Measurements from ENCODE around the gene PFDN4.

The PFDN4 gene

DNA sequence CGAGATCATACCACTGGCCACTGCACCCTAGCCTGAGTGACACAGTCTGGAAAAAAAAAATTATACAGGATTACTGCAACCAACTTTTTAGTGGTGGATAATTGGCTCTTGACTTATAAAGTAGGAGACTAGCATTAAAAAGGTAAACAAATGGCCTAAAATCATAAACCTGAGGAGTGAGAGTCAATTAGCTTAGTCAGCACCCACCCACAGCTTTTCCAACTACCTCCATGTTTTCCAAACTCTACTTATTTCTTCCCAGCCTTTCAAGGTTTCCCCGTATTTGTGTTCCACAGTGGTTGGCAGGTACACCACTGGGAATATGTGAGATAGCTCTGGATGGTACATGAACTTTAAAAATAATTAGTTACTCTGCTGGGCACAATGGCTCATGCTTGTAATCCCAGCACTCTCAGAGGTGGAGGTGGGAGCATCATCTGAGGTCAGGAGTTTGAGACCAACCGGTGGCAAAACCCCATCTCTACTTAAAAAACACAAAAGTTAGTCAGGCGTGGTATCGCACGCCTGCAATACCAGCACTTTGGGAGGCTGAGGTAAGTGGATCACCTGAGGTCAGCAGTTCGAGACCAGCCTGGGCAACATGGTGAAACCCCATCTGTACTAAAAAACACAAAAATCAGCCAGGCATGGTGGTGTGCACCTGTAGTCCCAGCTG, 40.8 kb upstream of the PFDN4 start:
- Histone ChIP-seq H3K36me3 (ENCODE audit: control insufficient read depth, insufficient read depth, low read length) (no peaks in the 10 kb centered on the region), H3K9me3 (ENCODE audit: control insufficient read depth, insufficient read depth, low read length) (no peaks in the 10 kb centered on the region), H3K9ac (ENCODE audit: low read depth, low read length) (no peak overlapping the region), H3K4me3 (ENCODE audit: low read depth, low read length) (no peak overlapping the region), H3K4me1 (ENCODE audit: control insufficient read depth, insufficient read depth, low read length) (no peaks in the 10 kb centered on the region), H3K27me3 (ENCODE audit: control insufficient read depth, insufficient read depth, low read length) (peaks cover 35% of the 10 kb centered on the region)

GRCh38 chr20:54167909-54168872, 39.7 kb upstream of the PFDN4 start:
- Histone ChIP-seq H3K9me3 (ENCODE audit: control insufficient read depth, insufficient read depth, low read length) (no peaks in the 10 kb centered on the region), H3K27me3 (ENCODE audit: control insufficient read depth, insufficient read depth, low read length) (peaks cover 46% of the 10 kb centered on the region), H3K4me3 (ENCODE audit: low read depth, low read length) (no peak overlapping the region), H3K4me1 (ENCODE audit: control insufficient read depth, insufficient read depth, low read length) (no peaks in the 10 kb centered on the region), H3K36me3 (ENCODE audit: control insufficient read depth, insufficient read depth, low read length) (no peaks in the 10 kb centered on the region), H3K9ac (ENCODE audit: low read depth, low read length) (no peak overlapping the region)

DNA sequence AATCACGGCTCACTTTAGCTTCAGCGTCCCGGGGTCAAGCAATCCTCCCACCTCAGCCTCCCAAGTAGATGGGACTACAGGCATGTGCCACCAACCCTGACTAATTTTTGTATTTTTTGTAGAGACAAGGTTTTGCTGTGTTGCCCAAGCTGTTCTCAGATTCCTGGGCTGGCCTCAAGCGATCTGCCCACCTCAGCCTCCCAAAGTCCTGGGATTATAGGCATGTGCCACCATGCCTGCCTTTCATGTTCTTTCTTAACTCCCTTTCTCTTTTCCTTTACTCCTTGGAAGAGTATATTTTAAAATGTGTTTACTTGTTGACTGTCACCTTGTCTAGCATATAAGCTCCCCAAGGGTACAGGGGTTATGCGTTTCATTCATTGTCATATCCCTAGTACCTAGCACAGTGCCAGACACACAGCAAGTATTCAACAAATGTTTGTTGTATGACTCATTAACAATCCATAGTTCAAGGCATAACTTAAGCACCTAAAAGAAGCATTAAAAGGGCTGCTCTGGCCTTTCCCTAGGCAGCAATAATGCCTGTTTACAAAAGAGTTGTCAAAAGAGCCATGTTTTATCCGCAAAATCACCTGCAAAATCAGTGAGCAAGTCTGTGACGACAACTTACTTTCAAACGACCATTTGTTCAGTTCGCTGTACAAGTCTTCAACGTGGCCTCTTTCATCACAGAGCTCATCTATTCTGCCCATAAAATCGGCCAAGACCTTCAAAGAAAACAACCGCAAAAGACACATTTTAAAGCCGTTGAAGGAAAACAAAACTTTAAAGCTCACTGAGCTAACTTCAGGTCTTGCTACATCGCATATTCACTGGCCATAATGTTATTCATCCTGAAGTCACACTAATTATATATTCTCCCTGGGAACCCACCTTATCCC, 38.7 kb upstream of the PFDN4 start:
- H3K4me3 ChIP-seq (ENCODE audit: low read depth, low read length): no peak overlapping the region
- no peaks in the 10 kb centered on the region for H3K36me3 ChIP-seq (ENCODE audit: control insufficient read depth, insufficient read depth, low read length)
- H3K4me1 ChIP-seq (ENCODE audit: control insufficient read depth, insufficient read depth, low read length): peaks cover 3% of the 10 kb centered on the region
- peaks cover 55% of the 10 kb centered on the region for H3K27me3 ChIP-seq (ENCODE audit: control insufficient read depth, insufficient read depth, low read length)
- H3K9ac ChIP-seq (ENCODE audit: low read depth, low read length): no peak overlapping the region
- no peaks in the 10 kb centered on the region for H3K9me3 ChIP-seq (ENCODE audit: control insufficient read depth, insufficient read depth, low read length)

DNA sequence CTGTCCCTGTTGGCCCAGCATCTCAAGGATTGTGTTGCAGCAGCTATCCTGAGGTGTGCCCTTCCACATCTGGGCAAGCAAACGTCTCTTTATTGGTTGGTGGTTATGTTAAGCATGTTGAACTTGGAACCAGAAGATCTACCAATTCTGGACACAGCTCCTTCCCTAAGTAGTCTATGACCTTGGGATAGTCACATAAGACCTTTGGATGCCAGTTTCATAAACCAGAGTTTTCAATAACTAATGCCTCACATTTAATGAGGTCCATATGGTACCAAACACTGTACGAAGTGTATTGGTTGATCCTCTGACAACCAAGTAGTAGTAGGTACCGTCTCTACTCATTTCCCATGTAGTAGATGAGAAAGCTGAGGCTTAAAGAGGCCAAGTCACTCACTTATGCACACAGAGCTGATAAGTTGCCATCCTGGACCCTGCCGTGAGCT, 37.8 kb upstream of the PFDN4 start:
- Histone ChIP-seq H3K36me3 (ENCODE audit: control insufficient read depth, insufficient read depth, low read length) (no peaks in the 10 kb centered on the region), H3K4me1 (ENCODE audit: control insufficient read depth, insufficient read depth, low read length) (peaks cover 9% of the 10 kb centered on the region), H3K4me3 (ENCODE audit: low read depth, low read length) (no peak overlapping the region), H3K27me3 (ENCODE audit: control insufficient read depth, insufficient read depth, low read length) (peaks cover 63% of the 10 kb centered on the region), H3K9ac (ENCODE audit: low read depth, low read length) (no peak overlapping the region), H3K9me3 (ENCODE audit: control insufficient read depth, insufficient read depth, low read length) (no peaks in the 10 kb centered on the region)

DNA sequence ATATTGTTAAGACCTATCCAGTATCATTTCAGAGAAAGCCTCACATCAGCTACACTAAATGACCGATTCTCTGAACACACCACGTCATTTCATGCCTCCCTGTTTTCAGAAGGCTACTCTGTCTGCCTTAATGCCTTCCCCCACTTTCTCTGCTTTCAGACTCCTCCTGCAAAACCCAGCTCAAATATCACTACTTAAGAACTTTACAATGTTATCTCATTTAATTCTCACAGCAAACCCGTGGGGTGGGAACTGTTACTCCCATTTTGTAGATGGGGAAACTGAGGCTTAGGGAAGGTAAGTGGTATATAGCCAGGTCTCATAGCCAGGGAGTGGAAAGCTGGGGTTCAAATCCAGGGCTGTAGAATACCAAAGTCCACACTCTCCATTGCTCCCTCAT, 36.9 kb upstream of the PFDN4 start:
- Histone ChIP-seq H3K27me3 (ENCODE audit: control insufficient read depth, insufficient read depth, low read length) (peaks cover 71% of the 10 kb centered on the region), H3K4me3 (ENCODE audit: low read depth, low read length) (no peak overlapping the region), H3K9ac (ENCODE audit: low read depth, low read length) (no peak overlapping the region), H3K9me3 (ENCODE audit: control insufficient read depth, insufficient read depth, low read length) (no peaks in the 10 kb centered on the region), H3K4me1 (ENCODE audit: control insufficient read depth, insufficient read depth, low read length) (peaks cover 10% of the 10 kb centered on the region), H3K36me3 (ENCODE audit: control insufficient read depth, insufficient read depth, low read length) (no peaks in the 10 kb centered on the region)

DNA sequence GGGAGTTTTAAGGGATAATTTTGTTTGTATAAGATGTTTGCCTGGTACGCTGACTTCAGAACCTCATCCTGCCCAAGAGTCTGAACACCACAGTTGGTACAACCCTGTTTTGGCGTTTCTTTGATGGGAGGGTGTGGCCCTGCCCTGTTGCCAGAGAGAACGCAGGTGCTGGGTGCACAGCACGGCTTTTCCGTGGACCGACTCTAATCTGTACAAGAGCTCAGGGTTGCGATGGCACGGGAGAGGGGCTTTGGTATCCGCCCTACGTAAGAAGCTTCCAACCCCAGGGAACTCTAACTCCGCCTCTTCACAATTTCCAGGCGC, 35.4 kb upstream of the PFDN4 start:
- Histone ChIP-seq H3K9ac (ENCODE audit: low read depth, low read length) (no peak overlapping the region), H3K4me3 (ENCODE audit: low read depth, low read length) (peak overlapping the region; percentile 61), H3K36me3 (ENCODE audit: control insufficient read depth, insufficient read depth, low read length) (no peaks in the 10 kb centered on the region), H3K27me3 (ENCODE audit: control insufficient read depth, insufficient read depth, low read length) (peaks cover 76% of the 10 kb centered on the region), H3K9me3 (ENCODE audit: control insufficient read depth, insufficient read depth, low read length) (no peaks in the 10 kb centered on the region), H3K4me1 (ENCODE audit: control insufficient read depth, insufficient read depth, low read length) (peaks cover 10% of the 10 kb centered on the region)

DNA sequence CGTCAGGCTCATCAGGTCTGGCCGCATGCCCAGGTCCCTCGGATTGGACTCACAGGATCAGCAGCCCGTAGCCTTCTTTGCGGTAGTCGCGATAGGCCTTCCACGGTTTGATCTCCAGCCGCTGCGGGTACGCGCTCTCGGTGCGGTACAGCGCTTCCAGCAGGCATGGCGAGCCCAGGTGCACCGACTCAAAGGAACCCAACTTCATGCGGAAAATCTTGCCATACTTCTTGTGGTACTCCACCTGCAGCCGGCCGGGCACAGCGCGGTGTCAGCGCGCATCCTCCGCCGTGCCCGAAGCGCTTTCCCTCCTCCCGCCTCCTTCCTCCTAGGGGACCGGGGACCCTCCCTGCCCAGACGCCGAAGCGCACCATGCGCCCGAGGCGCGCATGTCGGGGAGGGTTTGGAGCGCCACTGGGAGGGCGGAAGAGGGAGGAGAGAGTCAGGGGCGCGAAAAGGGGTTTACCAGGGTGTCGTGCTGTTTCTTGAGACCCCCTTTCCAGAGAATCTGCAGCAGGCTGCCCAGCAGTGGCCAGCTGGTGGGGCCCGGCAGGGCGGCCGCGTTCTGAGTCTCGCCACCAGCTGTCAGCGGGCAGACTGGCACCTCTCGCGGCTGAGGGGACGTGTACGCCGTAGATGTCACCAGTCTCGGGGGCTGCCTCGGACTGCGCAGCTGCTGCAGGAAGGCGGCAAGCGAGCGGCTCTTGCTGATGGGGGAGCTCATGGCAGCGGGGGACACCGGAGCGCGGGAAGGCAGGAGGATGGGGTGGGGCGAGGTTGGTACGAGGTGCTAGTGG, 34.8 kb upstream of the PFDN4 start:
- peaks cover 10% of the 10 kb centered on the region for H3K4me1 ChIP-seq (ENCODE audit: control insufficient read depth, insufficient read depth, low read length)
- no peaks in the 10 kb centered on the region for H3K9me3 ChIP-seq (ENCODE audit: control insufficient read depth, insufficient read depth, low read length)
- H3K36me3 ChIP-seq (ENCODE audit: control insufficient read depth, insufficient read depth, low read length): no peaks in the 10 kb centered on the region
- peak overlapping the region; percentile 61 for H3K4me3 ChIP-seq (ENCODE audit: low read depth, low read length)
- no peak overlapping the region for H3K9ac ChIP-seq (ENCODE audit: low read depth, low read length)
- peaks cover 76% of the 10 kb centered on the region for H3K27me3 ChIP-seq (ENCODE audit: control insufficient read depth, insufficient read depth, low read length)

- Histone ChIP-seq H3K4me1 (ENCODE audit: control insufficient read depth, insufficient read depth, low read length) (peaks cover 10% of the 10 kb centered on the region), H3K9me3 (ENCODE audit: control insufficient read depth, insufficient read depth, low read length) (no peaks in the 10 kb centered on the region), H3K9ac (ENCODE audit: low read depth, low read length) (no peak within 1 kb of the TSS), H3K27me3 (ENCODE audit: control insufficient read depth, insufficient read depth, low read length) (peaks cover 72% of the 10 kb centered on the region), H3K4me3 (ENCODE audit: low read depth, low read length) (peak within 1 kb of the TSS; percentile 61), H3K36me3 (ENCODE audit: control insufficient read depth, insufficient read depth, low read length) (no peaks in the 10 kb centered on the region)
Observed at GRCh38 chr20:54173653-54174456, 34.0 kb upstream of the PFDN4 start, which contains the start of gene CYP24A1. TSS of gene CYP24A1 (minus strand) at chr20:54173986. CDS start at chr20:54173579, 407 bp downstream.

- Histone ChIP-seq H3K4me1 (ENCODE audit: control insufficient read depth, insufficient read depth, low read length) (peaks cover 10% of the 10 kb centered on the region), H3K9me3 (ENCODE audit: control insufficient read depth, insufficient read depth, low read length) (no peaks in the 10 kb centered on the region), H3K36me3 (ENCODE audit: control insufficient read depth, insufficient read depth, low read length) (no peaks in the 10 kb centered on the region), H3K4me3 (ENCODE audit: low read depth, low read length) (peak overlapping the region; percentile 61), H3K27me3 (ENCODE audit: control insufficient read depth, insufficient read depth, low read length) (peaks cover 66% of the 10 kb centered on the region), H3K9ac (ENCODE audit: low read depth, low read length) (no peak overlapping the region)
Observed at GRCh38 chr20:54174457-54175175, 33.3 kb upstream of the PFDN4 start.

DNA sequence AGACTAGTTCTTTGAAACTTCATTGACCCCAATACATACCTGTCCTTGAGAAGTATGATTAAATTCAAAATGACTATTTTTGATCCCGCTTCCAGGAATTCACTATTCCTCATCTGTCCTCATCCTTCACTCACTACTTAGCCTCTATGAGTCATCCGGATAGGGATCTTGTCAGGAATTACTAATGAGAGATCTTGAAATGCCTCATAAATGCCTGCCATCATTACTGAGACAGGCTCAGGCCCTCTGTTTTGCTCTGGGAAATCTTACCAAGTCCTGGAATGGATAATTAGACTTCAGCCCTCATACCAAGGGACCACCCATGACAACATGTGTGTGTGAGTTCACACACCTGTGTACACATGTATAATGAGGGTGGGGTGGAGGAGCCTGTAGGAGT, 31.3 kb upstream of the PFDN4 start:
- Histone ChIP-seq H3K9me3 (ENCODE audit: control insufficient read depth, insufficient read depth, low read length) (no peaks in the 10 kb centered on the region), H3K4me1 (ENCODE audit: control insufficient read depth, insufficient read depth, low read length) (peaks cover 10% of the 10 kb centered on the region), H3K4me3 (ENCODE audit: low read depth, low read length) (no peak overlapping the region), H3K9ac (ENCODE audit: low read depth, low read length) (no peak overlapping the region), H3K36me3 (ENCODE audit: control insufficient read depth, insufficient read depth, low read length) (no peaks in the 10 kb centered on the region), H3K27me3 (ENCODE audit: control insufficient read depth, insufficient read depth, low read length) (peaks cover 49% of the 10 kb centered on the region)
